Mucosa of descending colon (tissue), 3 donors: ENCODE results near the gene RAI14. TPM values are rescaled to one million over a fixed set of nuclear protein-coding genes. Genes with fewer than 3 reads are reported as not detected.
A peak's percentile ranks its signal among the peaks of the same experiment; 100 is the strongest.
"Not testable (repeated sequence)": the region's sequence is repeated elsewhere in the genome, so short reads cannot be mapped to it uniquely, and the experiment has no call there.

Experiments used
- ATAC-seq: fragments of 200-7000 bp; cut with Tn5 transposase; one replicate; pipeline ENCODE4 v1.9.1; 2020; ENCODE audit warnings: mild to moderate bottlenecking, moderate library complexity
- DNase-seq, 3 donors: peaks; one replicate each; pipeline ENCODE4 v3.0.0-alpha.2; 2020
- H3K36me3 ChIP-seq: fragments of 200-600 bp; one replicate; pipeline ENCODE4 v1.8.0; 2021; ENCODE audit warnings: low read depth, mild to moderate bottlenecking
- H3K4me1 ChIP-seq: fragments of 200-600 bp; one replicate; pipeline ENCODE4 v1.8.0; 2021; ENCODE audit warnings: low read depth, mild to moderate bottlenecking
- H3K4me3 ChIP-seq: fragments of 200-600 bp; one replicate; pipeline ENCODE4 v1.8.0; 2021; ENCODE audit warnings: mild to moderate bottlenecking
- H3K9me3 ChIP-seq: fragments of 200-600 bp; one replicate; pipeline ENCODE4 v1.8.0; 2021; ENCODE audit warnings: mild to moderate bottlenecking
- intact Hi-C, 2 donors: fragments of 100-400 bp; cut with DNase I in 1 of 2; cut with micrococcal nuclease in 1 of 2; formaldehyde crosslinking; loops; one replicate each; pipeline versions ENCODE4 v1.11.0 to v1.11.1; 2022; cut with DNase I, micrococcal nuclease
- total RNA-seq, 3 donors: library from RNA; stranded (reverse); fragmentation: NEBNext Ultra II Directional in 2 of 3; extraction: Animal tissue kit (Norgen Biotek cat#: 25700) in 2 of 3; gene quantifications; one replicate each; pipeline versions ENCODE4 v1.2.1 to v1.2.4, GENCODE V29; 2021 to 2023
- TF ChIP-seq, protein P1 (sequence below): fragments of 200-600 bp; IDR thresholded peaks from one replicate; pipeline ENCODE4 v1.8.0; 2022; ENCODE audit warnings: antibody characterized with exemption, mild to moderate bottlenecking
- donor health status: DM: no; HTN: no; CAD: no; lungs with moderate emphysema.
- donor health status: DM: no; HTN: no; CAD: no.
- donor health status: DM: no; HTN: yes; CAD: no.

The RAI14 gene
- total RNA-seq, 3 donors from 2014 or later, result 14.0 to 41.0 (median 23.4) TPM

DNA sequence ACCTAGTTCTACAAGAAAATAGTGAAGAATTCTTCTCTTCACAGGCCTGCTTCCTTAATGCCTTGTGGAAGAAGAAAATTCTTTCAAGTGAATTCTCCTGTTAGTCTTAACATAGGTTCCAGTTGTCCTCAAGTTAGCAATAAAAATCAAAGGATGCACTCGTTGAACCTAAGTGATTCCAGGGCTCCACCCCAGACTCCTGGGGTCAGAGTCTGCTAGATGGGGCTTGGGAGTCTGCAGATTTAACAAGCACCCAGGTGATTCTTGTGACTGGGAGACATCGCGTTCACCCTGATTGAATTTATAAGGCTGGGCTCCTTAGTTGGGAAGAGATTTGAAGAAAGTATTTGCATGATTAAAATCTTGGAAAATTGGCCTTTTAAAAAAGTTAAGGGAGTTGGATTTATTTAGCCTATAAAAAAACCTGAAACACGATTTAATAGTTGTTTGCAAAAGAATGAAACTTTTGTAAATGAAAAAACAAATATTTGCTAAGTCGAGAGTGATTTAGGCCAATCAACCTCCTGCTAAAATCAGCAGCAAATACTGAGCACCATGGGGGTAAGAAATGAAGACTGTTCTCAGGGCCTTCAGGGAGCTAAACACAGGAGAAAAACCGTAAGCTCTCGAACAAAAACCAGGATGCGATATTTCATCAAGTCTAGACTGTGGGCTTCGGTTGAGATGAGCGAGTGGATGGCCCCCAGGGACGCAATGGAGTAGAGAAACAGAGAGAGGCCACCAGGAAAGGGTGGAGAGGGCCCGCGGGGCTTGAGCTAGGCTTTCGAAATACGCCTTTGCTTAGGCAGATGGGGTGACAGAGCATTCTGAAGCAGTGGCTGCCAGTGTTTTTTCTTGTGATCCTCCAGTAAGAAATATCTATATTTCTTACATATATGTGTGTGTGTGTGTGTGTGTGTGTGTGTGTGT, 95.9 kb downstream of the RAI14 start:
- Histone ChIP-seq H3K4me3 (no peak overlapping the region), H3K9me3 (no peaks in the 10 kb centered on the region), H3K4me1 (peaks cover 6% of the 10 kb centered on the region), H3K36me3 (no peaks in the 10 kb centered on the region)
- peak; percentile 89 for ATAC-seq
- peak in 2 of 3 donors; percentile 37 to 54 for DNase-seq
- intact Hi-C loops, result no loop called here
- TF ChIP-seq, protein P1, sequence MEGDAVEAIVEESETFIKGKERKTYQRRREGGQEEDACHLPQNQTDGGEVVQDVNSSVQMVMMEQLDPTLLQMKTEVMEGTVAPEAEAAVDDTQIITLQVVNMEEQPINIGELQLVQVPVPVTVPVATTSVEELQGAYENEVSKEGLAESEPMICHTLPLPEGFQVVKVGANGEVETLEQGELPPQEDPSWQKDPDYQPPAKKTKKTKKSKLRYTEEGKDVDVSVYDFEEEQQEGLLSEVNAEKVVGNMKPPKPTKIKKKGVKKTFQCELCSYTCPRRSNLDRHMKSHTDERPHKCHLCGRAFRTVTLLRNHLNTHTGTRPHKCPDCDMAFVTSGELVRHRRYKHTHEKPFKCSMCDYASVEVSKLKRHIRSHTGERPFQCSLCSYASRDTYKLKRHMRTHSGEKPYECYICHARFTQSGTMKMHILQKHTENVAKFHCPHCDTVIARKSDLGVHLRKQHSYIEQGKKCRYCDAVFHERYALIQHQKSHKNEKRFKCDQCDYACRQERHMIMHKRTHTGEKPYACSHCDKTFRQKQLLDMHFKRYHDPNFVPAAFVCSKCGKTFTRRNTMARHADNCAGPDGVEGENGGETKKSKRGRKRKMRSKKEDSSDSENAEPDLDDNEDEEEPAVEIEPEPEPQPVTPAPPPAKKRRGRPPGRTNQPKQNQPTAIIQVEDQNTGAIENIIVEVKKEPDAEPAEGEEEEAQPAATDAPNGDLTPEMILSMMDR, result no peak

DNA sequence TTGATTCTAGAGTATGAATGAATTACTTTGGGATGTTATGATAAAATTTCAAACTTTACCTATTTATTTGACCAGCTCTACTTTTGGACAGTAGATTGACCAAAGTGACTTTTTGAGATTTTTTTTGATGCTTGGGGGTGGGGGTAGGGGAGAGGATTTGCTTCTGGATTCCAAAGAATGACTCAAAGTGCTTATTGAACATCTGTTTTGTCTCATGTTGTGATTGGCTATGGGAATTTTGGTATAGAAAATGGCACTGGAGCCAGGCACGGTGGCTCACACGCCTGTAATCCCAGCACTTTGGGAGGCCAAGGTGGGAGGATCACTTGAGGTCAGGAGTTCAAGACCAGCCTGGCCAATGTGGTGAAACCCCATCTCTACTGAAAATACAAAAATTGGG, 97.1 kb downstream of the RAI14 start:
- H3K36me3 ChIP-seq, H3K4me3 ChIP-seq, DNase-seq, intact Hi-C loops, H3K9me3 ChIP-seq, ATAC-seq: not testable (repeated sequence)
- H3K4me1 ChIP-seq, result peaks cover 11% of the 10 kb centered on the region

DNA sequence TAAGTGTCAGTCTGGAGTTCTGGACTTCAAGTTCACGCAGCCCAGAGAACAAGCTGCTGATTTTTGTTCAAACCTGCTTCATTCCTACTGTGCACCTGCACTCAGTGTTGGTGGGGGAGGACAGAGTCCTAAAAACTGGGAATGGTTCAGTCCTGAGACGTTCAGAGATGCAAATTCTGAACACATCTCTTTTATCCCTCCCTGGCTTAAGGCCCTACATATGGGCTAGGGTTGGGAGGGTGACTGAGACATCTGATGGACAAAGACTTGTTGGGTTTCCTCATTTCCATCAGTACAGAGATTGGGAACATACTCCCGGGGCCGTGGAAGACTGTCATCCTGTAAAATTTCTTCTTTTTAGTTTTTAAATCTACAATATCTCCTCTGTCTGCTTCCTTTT, 99.8 kb downstream of the RAI14 start:
- intact Hi-C loops, result no loop called here
- ATAC-seq, result no peak
- no peak overlapping the region for H3K4me3 ChIP-seq

DNA sequence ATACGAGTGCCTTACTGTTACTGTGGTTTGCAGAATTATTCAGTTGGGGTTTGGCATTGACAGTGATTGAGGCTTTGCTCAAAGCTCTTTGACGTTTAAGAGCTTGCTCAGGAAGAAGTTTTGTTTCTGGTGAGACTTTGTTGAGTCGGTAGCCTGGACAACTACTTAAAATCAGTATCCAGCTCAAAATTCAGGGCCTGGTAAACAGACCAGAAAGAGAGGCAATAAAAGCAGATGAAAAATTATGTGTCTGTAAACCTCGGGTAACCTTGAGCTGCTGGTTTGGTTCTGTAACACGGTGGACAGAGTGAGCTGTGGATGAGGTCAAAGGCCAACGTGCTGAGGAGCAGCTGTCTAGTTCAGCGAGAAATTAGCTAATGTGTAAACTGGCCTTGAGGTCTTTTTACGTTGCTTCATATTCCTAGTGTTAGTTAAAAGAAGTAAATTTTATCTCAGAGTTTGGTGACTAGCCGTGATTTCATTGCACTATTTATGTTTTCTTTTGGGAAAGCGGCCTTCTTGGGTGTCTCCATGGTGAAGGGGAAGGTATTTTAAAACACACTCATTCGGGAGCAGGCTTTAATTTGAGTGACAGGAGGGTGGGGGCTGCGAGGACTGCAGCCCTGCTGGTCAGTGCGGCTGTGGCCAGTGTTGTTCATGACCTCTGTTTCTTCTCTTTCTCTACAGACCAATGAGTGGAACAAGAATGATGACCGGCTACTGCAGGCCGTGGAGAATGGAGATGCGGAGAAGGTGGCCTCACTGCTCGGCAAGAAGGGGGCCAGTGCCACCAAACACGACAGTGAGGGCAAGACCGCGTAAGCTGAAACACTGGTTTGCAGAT, 100.9 kb downstream of the RAI14 start:
- intact Hi-C loops, result no loop called here
- H3K4me3 ChIP-seq, result no peak overlapping the region
- TF ChIP-seq, protein P1, result no peak
- no peaks in the 10 kb centered on the region for H3K36me3 ChIP-seq
- H3K9me3 ChIP-seq, result no peaks in the 10 kb centered on the region
- DNase-seq (peak in 2 of 3 donors; percentile 32 to 35), ATAC-seq (peak; percentile 85)
- H3K4me1 ChIP-seq, result peaks cover 7% of the 10 kb centered on the region

More for the DNA sequence above, 99.8 kb downstream of the RAI14 start:
- no peak for DNase-seq
- Histone ChIP-seq H3K9me3 (no peaks in the 10 kb centered on the region), H3K4me1 (peaks cover 11% of the 10 kb centered on the region), H3K36me3 (no peaks in the 10 kb centered on the region)
- TF ChIP-seq, protein P1, result no peak

DNA sequence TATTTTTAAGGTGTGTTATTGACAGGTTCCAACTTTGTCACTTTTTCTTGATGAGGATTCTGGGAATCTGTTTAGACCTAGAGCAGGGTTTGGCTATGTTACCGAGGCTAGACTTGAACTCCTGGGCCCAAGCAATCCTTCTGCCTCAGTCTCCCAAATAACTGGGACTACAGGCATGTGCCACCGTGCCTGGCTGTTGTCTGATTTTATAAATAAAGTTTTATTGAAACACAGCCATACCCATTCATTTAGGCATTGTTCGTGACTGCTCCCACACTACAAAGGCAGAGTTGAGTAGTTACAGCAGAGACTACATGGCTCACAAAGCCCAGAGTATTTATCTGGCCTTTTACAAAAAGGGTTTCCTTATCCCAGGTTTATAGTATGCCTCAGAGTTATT, 102.4 kb downstream of the RAI14 start:
- ATAC-seq (no peak), DNase-seq (no peak)
- intact Hi-C loops, result no loop called here
- TF ChIP-seq, protein P1, result no peak
- H3K4me1 ChIP-seq, result peaks cover 7% of the 10 kb centered on the region
- H3K4me3 ChIP-seq, result no peak overlapping the region
- no peaks in the 10 kb centered on the region for H3K36me3 ChIP-seq
- no peaks in the 10 kb centered on the region for H3K9me3 ChIP-seq

DNA sequence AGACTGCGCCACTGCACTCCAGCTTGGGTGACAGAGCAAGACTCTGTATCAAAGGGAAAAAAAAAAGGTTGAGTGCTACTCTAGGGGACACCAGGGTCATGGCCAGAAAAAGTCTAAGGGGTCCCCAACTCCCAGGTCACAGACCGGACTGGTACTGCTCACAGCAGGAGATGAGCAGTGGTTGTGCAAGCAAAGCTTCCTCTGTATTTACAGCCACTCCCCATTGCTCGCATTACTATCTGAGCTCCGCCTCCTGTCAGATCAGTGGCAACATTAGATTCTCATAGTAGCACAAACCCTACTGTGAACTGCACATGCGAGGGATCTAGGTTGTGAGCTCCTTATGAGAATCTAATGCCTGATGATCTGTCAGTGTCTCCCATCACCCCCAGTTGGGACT, 103.1 kb downstream of the RAI14 start:
- H3K36me3 ChIP-seq, H3K4me1 ChIP-seq, H3K4me3 ChIP-seq, DNase-seq, H3K9me3 ChIP-seq, ATAC-seq, intact Hi-C loops: not testable (repeated sequence)
